H1 (cell line): Measurements from ENCODE around the gene PARD3. TPM values are rescaled to one million over a fixed set of nuclear protein-coding genes. Genes with fewer than 3 reads are reported as not detected.

ENCODE experiments used
- CHD7 ChIP-seq: fragments of 300-600 bp; sonication (generic); IDR thresholded peaks from 2 replicates; pipeline ENCODE4 v1.7.1; 2012; ENCODE audit warnings: low read length, moderate library complexity, mild to moderate bottlenecking, inconsistent platforms; ENCODE audit not compliant: insufficient replicate concordance
- CREB1 ChIP-seq: IDR thresholded peaks from 2 replicates; pipeline ENCODE4 v1.6.1; 2012; ENCODE audit warnings: inconsistent platforms
- EZH2 ChIP-seq: fragments of 200-600 bp; sonication (generic); IDR thresholded peaks from 2 replicates; pipeline ENCODE4 v1.7.1; 2012; ENCODE audit warnings: low read depth, mild to moderate bottlenecking, moderate library complexity, low read length, inconsistent platforms; ENCODE audit not compliant: severe bottlenecking
- KDM5A ChIP-seq: fragments of 200-600 bp; IDR thresholded peaks from 2 replicates; pipeline ENCODE4 v1.7.1; 2012; ENCODE audit warnings: mild to moderate bottlenecking, low read length, inconsistent platforms, mixed read lengths
- NANOG ChIP-seq: IDR thresholded peaks from 2 replicates; pipeline ENCODE4 v1.6.1; 2011; ENCODE audit warnings: low read length, low read depth, mild to moderate bottlenecking, inconsistent platforms; ENCODE audit not compliant: insufficient read depth, poor library complexity, severe bottlenecking
- SP1 ChIP-seq: IDR thresholded peaks from 2 replicates; pipeline ENCODE4 v1.6.1; 2011; ENCODE audit warnings: low read depth, low read length
- SP2 ChIP-seq: IDR thresholded peaks from 2 replicates; pipeline ENCODE4 v1.6.1; 2012; ENCODE audit warnings: mild to moderate bottlenecking, low read length, inconsistent platforms
- SP4 ChIP-seq: IDR thresholded peaks from 2 replicates; pipeline ENCODE4 v1.6.1; 2012; ENCODE audit warnings: low read length, inconsistent platforms
- polyA plus RNA-seq, 7 experiments: library from polyadenylated mRNA; depleted of rRNA in 3 of 7; stranded (reverse) in 5 of 7; unstranded in 2 of 7; fragments of >200 nt in 5 of 7; fragments of 200-250 nt in 2 of 7; gene quantifications; 1 replicate in 5 of 7; 2 replicates in 1 of 7; 4 replicates in 1 of 7; pipeline versions ENCODE4 v1.2.1 to v1.2.3, GENCODE V29; 2011 to 2013; ENCODE audit warnings: missing spikeins in 2 of 7, mixed read lengths in 2 of 7
- total RNA-seq: library from RNA; stranded (reverse); fragmentation: NEBNext Ultra II Directional; extraction: Animal tissue kit (Norgen Biotek cat#: 25700); gene quantifications from 2 replicates; pipeline ENCODE4 v1.2.1, GENCODE V29; 2021

PARD3 gene
- total and polyA plus RNA-seq, 2 of the 8 experiments (the other 6 are each of a cell fraction or from before 2014, with no cell fraction given) = 19.7 to 49.1 TPM

- no peak for TF ChIP-seq CHD7
- TF ChIP-seq SP4 = no peak
- no peak for TF ChIP-seq KDM5A
- TF ChIP-seq EZH2 = no peak
- no peak for TF ChIP-seq SP2
- no peak for TF ChIP-seq NANOG
- TF ChIP-seq SP1 = no peak
- TF ChIP-seq CREB1 = no peak
- TF ChIP-seq, all 59 proteins: peak for 0
Measured at GRCh38 chr10:34710391-34710751, 104.7 kb downstream of the PARD3 start (continued).
